Epithelial cell of proximal tubule (primary cell): ENCODE measurements around the gene CCR1. TPM values are rescaled to one million over a fixed set of nuclear protein-coding genes. Genes with fewer than 3 reads are reported as not detected.

Experiments used
- DNase-seq: peaks from one replicate; pipeline ENCODE4 v3.0.0-alpha.2; 2011; ENCODE audit warnings: low read depth
- H3K4me3 ChIP-seq: 2 replicates; pipeline ENCODE4 v1.5.1; 2011; ENCODE audit warnings: low read depth, mild to moderate bottlenecking, low read length
- total RNA-seq: library from RNA; depleted of rRNA; stranded (reverse); fragments of >200 nt; gene quantifications from 2 replicates; pipeline ENCODE4 v1.2.3, GENCODE V29; 2015
- TF ChIP-seq, protein P1 (sequence below): conservative IDR thresholded peaks from 2 replicates; pipeline ENCODE4 v1.5.1; 2012; ENCODE audit warnings: low read depth, mild to moderate bottlenecking, low read length

The CCR1 gene
- total RNA-seq, 1 donor from 2014 or later: not detected

DNA sequence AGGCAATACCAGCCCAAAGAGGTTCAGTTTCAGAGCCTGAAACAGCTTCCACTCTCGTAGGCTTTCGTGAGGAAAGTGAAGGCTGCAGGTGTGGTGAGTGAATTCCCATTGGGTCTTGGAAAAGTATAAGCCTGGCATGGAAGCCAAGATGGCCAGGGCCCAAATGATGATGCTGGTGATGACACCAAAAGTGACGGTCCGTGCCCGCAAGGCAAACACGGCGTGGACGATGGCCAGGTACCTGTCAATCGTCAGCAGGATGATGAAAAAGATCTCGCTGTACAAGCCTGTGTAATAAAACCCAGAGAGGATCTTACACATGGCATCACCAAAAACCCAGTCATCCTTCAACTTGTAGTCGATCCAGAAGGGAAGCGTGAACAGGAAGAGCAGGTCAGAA is 4.4 kb downstream of the CCR1 start:
- no peak overlapping the region for H3K4me3 ChIP-seq
- TF ChIP-seq, protein P1, sequence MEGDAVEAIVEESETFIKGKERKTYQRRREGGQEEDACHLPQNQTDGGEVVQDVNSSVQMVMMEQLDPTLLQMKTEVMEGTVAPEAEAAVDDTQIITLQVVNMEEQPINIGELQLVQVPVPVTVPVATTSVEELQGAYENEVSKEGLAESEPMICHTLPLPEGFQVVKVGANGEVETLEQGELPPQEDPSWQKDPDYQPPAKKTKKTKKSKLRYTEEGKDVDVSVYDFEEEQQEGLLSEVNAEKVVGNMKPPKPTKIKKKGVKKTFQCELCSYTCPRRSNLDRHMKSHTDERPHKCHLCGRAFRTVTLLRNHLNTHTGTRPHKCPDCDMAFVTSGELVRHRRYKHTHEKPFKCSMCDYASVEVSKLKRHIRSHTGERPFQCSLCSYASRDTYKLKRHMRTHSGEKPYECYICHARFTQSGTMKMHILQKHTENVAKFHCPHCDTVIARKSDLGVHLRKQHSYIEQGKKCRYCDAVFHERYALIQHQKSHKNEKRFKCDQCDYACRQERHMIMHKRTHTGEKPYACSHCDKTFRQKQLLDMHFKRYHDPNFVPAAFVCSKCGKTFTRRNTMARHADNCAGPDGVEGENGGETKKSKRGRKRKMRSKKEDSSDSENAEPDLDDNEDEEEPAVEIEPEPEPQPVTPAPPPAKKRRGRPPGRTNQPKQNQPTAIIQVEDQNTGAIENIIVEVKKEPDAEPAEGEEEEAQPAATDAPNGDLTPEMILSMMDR: no peak
- DNase-seq: no peak

DNA sequence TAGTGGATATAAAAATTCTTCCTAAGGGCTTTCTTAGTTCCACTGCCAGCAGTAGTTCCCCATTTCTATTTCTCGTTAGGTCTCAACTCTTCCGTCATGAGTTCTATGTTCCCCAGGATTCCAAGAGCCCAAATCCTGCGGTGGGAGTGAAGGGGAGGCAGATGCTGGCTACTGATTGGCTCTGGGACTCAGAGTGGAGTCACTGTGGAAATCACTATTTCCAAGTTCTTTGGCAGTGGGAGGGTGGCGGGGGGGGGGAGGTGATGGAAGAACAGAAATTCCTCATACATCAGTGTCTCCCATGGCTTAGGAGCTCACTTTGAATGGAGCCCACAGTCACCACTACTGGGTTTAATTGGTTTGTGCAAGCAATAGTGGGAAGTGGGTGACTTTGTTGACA is 5.6 kb downstream of the CCR1 start:
- H3K4me3 ChIP-seq: no peak overlapping the region
- DNase-seq: no peak
- TF ChIP-seq, protein P1: no peak

DNA sequence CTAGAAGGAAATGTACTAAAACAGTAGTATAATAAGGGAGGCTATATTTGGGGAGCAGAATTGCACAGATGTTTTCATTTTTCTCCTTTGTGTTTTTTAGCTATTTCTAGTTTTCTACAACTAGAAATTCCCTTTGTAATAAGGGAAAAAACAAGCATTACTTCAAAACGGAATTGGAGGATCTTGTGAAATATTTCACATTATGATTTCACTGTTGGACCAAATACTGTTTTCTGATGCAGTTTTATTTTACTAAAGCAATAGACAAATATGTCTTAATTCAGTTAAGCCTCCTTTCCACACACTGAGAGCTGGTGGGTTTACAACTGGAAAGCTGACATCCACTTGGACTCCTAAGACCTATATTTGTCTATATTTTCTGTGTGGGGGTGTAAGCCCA is 7.3 kb downstream of the CCR1 start:
- TF ChIP-seq, protein P1: no peak
- no peak for DNase-seq
- no peak overlapping the region for H3K4me3 ChIP-seq

DNA sequence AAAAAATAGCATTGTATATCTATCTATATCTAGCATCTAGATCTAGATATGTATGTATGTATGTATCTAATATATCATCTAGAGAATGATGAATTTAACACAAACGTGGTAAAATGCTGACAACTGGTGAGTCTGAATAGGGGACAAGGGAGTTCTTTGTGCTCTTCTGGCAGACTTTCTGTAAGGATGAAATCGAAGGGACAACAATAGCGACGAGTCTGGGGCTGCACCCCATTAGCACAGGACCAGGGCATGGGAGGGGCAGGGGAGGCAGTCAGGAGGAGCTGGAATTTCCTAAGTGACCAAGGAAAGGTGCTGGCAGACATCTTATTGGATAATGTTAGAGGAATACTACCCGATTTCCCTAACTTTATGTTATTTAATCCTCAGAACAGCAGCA is 7.9 kb downstream of the CCR1 start:
- DNase-seq: no peak
- TF ChIP-seq, protein P1: no peak

DNA sequence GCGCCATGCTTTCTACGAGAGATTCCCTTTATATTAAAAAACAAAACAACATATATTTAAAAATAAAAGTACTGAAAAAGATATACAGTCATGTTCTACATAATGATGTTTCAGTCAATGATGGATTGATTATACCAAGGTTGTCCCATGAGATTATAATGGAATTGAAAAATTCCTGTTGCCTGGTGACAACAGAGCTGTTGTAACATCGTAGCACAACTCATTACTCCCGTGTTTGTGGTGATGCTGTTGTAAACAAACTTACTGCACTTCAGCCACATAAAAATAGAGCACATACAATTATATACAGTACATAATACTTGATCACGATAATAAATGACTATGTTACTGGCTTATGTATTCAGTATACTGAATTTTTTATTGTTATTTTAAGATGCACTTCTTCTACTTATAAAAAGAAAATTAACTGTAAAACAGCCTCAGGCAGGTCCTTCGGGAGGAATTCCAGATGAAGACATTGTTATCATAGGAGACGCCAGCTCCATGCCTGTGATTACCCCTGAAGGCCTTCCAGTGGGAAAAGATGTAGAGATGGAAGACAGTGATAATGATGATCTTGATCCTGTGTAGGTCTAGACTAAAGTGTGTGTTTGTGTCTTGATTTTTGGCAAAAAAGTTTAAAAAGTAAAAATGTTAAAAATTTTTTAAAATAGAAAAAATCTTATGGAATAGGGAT is 11.7 kb downstream of the CCR1 start:
- no peak overlapping the region for H3K4me3 ChIP-seq
- TF ChIP-seq, protein P1: no peak
- DNase-seq: no peak

More for the DNA sequence above, 7.9 kb downstream of the CCR1 start:
- H3K4me3 ChIP-seq: no peak overlapping the region

DNA sequence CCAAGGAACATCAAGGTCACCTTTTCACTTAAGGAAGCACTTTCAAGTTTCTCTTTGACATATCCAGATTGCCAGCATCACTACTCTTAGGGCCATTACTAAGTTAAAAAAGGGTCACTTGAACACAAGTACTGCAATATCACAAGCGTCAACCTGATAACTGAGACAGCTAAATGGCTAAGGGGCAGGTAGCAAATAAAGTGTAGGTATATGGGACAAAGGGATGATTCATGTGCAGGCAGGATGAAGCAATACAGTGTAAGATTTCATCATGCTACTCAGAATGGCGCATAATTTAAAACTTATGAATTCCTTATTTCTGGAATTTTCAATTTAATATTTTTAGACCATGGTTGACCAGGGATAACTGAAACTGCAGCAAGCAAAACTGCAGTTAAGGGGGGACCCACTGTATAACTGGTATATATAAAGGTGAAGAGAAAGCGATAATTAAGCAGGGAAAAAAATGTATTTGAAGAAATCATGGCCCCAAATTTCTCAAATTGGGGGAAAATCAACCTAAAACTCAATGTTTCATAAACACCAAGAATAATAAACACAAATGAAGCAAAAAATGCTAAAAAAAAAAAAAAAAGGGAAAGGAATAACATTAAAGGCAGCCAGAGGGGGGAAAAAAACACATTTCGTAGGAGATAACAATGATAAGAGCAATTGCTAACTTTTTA is 13.1 kb downstream of the CCR1 start:
- TF ChIP-seq, protein P1: no peak

DNA sequence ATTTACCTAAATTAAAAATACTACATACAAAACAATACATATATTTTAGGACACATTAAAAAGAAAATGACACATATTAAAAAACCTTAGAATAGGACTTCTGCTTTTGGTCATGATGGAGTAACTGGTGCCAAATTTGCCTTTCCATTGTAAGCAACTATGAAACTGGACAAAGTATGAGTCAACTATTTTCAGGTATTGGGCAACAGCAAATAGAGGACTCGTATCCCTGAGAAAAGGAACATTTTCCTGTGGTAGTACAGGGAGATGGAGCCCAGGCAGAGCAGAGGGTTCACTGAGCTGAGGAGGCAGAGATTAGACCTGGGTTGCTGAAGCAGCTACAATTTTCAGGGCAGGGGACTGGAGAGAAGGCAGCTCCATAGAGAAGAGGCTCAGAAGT is 14.7 kb downstream of the CCR1 start:
- DNase-seq: no peak
- TF ChIP-seq, protein P1: no peak
- no peak overlapping the region for H3K4me3 ChIP-seq

More for the DNA sequence above, 13.1 kb downstream of the CCR1 start:
- H3K4me3 ChIP-seq: no peak overlapping the region
- DNase-seq: no peak
